PFSK-1 (cell line): Measurements from ENCODE around the gene YARS1.

Source experiments
- FOXP2 ChIP-seq: optimal IDR thresholded peaks from 2 replicates; pipeline ENCODE3; 2011; ENCODE audit warnings: borderline replicate concordance, control low read depth, inconsistent platforms; ENCODE audit not compliant: insufficient read depth; ENCODE audit errors: extremely low read length, extremely low read depth
- POLR2AphosphoS5 ChIP-seq: IDR thresholded peaks from 2 replicates; pipeline ENCODE4 v1.6.1; 2012; ENCODE audit warnings: low read depth, mild to moderate bottlenecking, control low read depth, low read length, moderate library complexity
- SIN3A ChIP-seq: IDR thresholded peaks from 2 replicates; pipeline ENCODE4 v1.6.1; 2012; ENCODE audit warnings: mild to moderate bottlenecking, low read length, moderate library complexity, borderline replicate concordance; ENCODE audit not compliant: insufficient read depth
- TAF1 ChIP-seq: IDR thresholded peaks from 2 replicates; pipeline ENCODE4 v1.6.1; 2012; ENCODE audit warnings: low read length, control low read depth, borderline replicate concordance; ENCODE audit not compliant: insufficient read depth
- TF ChIP-seq, protein P1 (sequence below), 2 experiments: IDR thresholded peaks; 2 replicates each; pipeline versions ENCODE4 v1.6.1 to v1.8.0; 2011 to 2012; ENCODE audit warnings: low read depth in 2 of 2, low read length in 2 of 2, control low read depth in 1 of 2, inconsistent platforms in 1 of 2, mild to moderate bottlenecking in 1 of 2, moderate library complexity in 1 of 2; ENCODE audit not compliant: insufficient read depth in 1 of 2

The YARS1 gene

DNA sequence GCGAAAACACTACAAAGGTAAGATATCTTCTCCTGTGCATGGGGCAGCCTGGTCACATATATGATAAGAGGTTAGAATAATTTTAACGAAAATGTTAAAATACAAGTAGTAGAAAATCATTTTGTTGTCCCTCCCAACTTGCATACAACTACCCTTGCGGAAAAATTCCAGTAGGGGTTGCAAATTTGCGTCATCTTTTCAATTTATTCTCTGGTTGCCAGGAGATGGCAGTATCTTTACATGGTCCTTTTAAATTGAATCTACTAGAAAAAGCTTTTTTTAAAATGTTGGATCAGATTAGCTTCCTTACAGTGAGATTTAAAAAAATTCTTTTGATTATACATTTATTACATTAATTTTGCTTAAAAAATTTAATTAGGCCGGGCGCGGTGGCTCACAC is 11.2 kb upstream of the YARS1 start:
- TF ChIP-seq, protein P1, sequence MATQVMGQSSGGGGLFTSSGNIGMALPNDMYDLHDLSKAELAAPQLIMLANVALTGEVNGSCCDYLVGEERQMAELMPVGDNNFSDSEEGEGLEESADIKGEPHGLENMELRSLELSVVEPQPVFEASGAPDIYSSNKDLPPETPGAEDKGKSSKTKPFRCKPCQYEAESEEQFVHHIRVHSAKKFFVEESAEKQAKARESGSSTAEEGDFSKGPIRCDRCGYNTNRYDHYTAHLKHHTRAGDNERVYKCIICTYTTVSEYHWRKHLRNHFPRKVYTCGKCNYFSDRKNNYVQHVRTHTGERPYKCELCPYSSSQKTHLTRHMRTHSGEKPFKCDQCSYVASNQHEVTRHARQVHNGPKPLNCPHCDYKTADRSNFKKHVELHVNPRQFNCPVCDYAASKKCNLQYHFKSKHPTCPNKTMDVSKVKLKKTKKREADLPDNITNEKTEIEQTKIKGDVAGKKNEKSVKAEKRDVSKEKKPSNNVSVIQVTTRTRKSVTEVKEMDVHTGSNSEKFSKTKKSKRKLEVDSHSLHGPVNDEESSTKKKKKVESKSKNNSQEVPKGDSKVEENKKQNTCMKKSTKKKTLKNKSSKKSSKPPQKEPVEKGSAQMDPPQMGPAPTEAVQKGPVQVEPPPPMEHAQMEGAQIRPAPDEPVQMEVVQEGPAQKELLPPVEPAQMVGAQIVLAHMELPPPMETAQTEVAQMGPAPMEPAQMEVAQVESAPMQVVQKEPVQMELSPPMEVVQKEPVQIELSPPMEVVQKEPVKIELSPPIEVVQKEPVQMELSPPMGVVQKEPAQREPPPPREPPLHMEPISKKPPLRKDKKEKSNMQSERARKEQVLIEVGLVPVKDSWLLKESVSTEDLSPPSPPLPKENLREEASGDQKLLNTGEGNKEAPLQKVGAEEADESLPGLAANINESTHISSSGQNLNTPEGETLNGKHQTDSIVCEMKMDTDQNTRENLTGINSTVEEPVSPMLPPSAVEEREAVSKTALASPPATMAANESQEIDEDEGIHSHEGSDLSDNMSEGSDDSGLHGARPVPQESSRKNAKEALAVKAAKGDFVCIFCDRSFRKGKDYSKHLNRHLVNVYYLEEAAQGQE (IDR thresholded peaks at IDR 0.05; ENCODE audit: insufficient read depth in 1 of 2, low read depth in 2 of 2, low read length in 2 of 2), result no peak
- TF ChIP-seq POLR2AphosphoS5, result no peak
- TF ChIP-seq FOXP2, result no peak
- TF ChIP-seq SIN3A, result no peak
- no peak for TF ChIP-seq TAF1

DNA sequence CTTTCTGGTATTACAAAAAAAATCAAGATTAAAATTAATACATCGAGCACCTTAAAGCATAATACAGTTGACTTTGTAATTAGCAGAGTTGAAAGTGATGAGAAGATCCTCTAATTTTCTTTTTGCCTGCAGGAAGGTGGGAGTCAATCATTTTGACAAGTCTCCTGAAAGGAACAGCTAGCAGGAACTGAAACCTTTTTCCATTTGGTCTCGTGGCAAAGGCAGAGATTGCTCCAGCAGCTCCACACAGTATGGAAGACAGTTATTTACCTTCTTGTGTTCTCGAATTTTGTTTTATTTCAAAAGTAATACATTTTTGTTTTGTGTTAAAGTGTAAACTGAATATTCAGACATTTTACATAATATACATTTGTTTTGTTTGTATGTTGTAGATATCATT is 8.0 kb upstream of the YARS1 start:
- no peak for TF ChIP-seq TAF1
- TF ChIP-seq SIN3A, result no peak
- TF ChIP-seq, protein P1 (IDR thresholded peaks at IDR 0.05; ENCODE audit: insufficient read depth in 1 of 2, low read depth in 2 of 2, low read length in 2 of 2), result no peak
- TF ChIP-seq FOXP2, result no peak
- TF ChIP-seq POLR2AphosphoS5, result no peak

DNA sequence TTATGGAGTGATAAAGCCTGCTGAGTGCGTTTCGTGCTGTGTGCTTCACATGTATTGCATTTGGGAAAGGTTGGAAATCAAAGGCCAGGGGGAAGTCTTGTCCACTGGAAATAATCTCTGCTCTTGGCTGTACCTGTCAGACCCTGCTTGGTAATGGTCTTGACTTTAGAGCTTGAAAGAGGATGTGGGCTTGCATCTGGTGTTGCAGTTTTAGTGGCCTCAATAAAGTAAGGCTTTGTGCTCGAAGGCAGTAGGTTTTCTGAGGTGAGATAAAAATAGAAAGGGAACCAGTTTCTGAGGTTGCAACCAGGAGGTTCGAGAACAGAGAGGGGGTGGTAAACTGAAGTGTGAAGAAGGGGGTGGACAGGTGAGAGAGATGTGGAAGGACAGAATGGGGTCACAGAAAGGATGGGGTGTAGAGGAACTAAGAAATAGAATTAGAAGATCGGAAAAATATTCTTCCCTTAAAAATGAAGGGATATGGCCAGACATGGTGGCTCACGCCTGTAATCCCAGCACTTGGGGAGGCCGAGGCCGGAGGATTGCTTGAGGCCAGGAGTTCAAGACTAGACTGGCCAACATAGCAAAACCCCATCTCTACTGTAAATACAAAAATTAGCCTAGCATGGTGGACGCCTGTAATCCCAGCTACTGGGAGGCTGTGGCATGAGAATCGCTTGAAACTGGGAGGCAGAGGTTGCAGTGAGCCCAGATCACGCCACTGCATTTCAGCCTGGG is 1.8 kb upstream of the YARS1 start:
- TF ChIP-seq FOXP2 (no peak), TAF1 (no peak), POLR2AphosphoS5 (no peak)

DNA sequence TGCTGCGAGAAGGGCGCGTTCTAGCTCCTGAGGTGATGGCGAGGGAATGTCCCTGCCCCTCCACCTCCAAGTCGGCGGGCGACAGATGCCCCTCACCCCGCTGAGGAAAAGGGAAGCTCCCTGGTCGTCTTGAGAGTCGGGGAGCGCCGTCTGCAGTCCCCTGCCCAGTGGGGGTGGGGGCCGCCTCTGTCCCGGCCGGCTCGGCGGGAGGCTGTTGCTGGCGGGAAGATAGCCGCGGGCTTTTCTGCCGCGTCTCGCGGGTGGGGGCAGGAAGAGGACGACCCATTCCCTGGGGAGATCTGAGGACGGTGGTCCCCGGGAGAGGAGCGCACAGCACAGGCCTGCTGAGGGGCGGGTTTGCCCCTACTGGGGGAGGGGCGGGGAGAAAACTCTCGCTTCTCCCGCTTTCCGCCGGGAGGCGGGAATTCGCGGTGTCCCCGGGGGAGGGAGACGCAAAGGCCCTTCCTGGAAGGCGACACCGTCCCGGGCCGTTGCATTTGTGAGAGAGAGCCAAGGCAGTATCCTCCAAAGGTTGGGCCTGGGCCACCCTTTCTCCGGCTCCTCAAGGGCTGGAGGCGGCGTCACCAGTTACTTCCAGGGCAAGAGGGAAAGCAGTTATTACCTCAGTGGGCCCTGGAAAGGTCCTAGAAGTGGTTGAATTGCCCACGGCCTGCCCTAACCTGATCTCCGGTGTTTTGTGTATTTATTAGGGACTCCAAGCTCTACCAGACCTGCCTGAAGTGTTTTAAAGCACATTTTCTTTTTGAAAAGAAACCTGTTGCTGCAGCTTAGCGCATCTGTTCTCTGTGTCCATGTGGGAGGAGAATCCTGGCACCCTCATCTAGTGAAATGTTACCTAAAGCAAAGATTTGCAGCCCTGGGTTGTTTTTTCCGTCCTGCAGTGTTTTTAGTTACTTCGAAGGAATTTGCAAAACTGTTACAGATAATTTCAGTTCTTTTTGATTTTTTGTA is 943 bp upstream of the YARS1 start:
- 0 out of 2 replicates have a peak, but pooled peaks have one; percentile 16 for TF ChIP-seq TAF1
- TF ChIP-seq POLR2AphosphoS5, result peak; percentile 78
- no peak; the same call in 1 of the 2 replicates for TF ChIP-seq SIN3A

DNA sequence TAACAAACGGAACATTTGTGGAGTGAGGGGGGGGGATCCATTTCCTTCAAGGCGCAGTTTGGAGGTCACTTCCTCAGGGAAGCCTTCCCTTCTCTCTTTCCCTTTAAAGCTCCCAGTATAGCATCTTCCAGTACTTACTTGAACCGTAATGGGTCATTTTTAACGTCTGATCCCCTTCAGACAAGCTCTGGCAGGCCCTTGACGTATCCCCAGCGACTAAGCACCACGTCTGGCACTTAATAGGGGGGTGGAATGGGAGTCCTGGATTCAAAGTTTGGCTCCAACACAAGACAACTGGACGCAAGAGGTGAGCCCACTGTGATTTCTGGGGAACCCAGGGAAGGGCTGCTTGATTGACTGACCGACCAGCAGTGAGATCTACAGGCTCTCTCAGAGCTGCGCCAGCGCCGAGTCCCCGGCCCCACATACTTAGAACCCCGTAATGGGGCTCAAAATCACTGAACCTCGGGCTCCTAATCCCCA is 441 bp downstream of the YARS1 start:
- no peak for TF ChIP-seq FOXP2
- peak; percentile 41; the same call in 1 of the 2 replicates for TF ChIP-seq TAF1

DNA sequence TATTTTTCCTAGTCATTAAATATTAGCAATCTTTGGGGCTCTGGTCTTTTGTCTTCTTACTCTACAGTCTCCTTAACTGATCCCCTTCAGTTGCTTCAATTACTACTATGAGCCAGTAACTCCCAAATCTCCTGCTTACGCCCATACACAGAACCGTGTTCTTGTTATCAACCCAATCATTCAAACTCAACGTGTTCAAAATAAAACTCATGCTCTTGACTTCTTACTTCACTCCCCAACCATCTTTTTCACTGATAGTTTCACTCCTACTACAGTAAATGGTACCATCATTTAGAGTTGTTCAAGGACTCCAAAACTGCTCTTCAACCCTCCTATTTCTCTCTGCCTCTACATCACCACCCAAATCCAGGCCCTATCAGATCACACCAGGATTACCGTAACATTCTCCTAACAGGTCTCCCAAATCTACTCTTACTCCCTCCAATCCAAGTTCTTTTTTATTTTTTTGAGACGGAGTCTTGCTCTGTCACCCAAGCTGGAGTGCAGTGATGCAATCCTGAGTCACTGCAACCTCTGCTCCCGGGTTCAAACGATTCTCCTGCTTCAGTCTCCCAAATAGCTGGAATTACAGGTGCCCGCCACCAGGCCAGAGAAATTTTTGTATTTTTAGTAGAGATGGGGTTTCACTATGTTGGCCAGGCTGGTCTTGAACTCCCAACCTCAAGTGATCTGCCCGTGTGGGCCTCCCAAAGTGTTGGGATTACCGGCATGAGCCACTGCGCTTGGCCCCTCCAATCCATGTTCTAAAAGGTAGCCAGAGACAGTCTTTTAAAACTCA is 3.0 kb downstream of the YARS1 start:
- TF ChIP-seq SIN3A (no peak), POLR2AphosphoS5 (no peak), FOXP2 (no peak)
- TF ChIP-seq, protein P1 (IDR thresholded peaks at IDR 0.05; ENCODE audit: insufficient read depth in 1 of 2, low read depth in 2 of 2, low read length in 2 of 2), result no peak
